Activated CD4-positive, alpha-beta T cell treated with anti-CD3 and anti-CD28 coated beads, Interleukin-2, amount 10 ng/mL, durations not matched to agents 7 days and 5 days (primary cell): Measurements from ENCODE around the gene DOLK. TPM values are rescaled to one million over a fixed set of nuclear protein-coding genes. Genes with fewer than 3 reads are reported as not detected.
A peak's percentile ranks its signal among the peaks of the same experiment; 100 is the strongest.

Source experiments
- CTCF ChIA-PET: fragments of 350-600 bp; sonication (Branson Sonifier 250); formaldehyde crosslinking; loops from one replicate; lab custom pipeline; 2021; ENCODE audit warnings: antibody characterized with exemption; lab: Charles Lee
- POLR2A ChIA-PET: fragments of 350-600 bp; sonication (Branson Sonifier 250); formaldehyde crosslinking; loops from one replicate; lab custom pipeline; 2021; ENCODE audit warnings: antibody characterized with exemption; lab: Charles Lee
- DNase-seq: peaks from one replicate; pipeline ENCODE4 v3.0.0-alpha.2; 2020
- H3K27ac Mint-ChIP-seq: one replicate; pipeline ENCODE4 v1.8.0; 2021; ENCODE audit warnings: mild to moderate bottlenecking, moderate library complexity, mixed read lengths
- H3K27me3 Mint-ChIP-seq: one replicate; pipeline ENCODE4 v1.8.0; 2021; ENCODE audit warnings: mixed read lengths
- H3K36me3 Mint-ChIP-seq: one replicate; pipeline ENCODE4 v1.8.0; 2021; ENCODE audit warnings: low read depth, mixed read lengths
- H3K4me1 Mint-ChIP-seq: one replicate; pipeline ENCODE4 v1.8.0; 2021; ENCODE audit warnings: mixed read lengths
- H3K4me3 Mint-ChIP-seq: one replicate; pipeline ENCODE4 v1.8.0; 2021; ENCODE audit warnings: mild to moderate bottlenecking, moderate library complexity, mixed read lengths
- H3K9me3 Mint-ChIP-seq: one replicate; pipeline ENCODE4 v1.8.0; 2021; ENCODE audit warnings: mixed read lengths
- total RNA-seq, 2 experiments: library from RNA; stranded (reverse); gene quantifications; one replicate each; pipeline ENCODE4 v1.2.3, GENCODE V29; 2021

The DOLK gene
- total RNA-seq, 2 experiments from 2014 or later: 8.4 to 9.2 TPM

DNA sequence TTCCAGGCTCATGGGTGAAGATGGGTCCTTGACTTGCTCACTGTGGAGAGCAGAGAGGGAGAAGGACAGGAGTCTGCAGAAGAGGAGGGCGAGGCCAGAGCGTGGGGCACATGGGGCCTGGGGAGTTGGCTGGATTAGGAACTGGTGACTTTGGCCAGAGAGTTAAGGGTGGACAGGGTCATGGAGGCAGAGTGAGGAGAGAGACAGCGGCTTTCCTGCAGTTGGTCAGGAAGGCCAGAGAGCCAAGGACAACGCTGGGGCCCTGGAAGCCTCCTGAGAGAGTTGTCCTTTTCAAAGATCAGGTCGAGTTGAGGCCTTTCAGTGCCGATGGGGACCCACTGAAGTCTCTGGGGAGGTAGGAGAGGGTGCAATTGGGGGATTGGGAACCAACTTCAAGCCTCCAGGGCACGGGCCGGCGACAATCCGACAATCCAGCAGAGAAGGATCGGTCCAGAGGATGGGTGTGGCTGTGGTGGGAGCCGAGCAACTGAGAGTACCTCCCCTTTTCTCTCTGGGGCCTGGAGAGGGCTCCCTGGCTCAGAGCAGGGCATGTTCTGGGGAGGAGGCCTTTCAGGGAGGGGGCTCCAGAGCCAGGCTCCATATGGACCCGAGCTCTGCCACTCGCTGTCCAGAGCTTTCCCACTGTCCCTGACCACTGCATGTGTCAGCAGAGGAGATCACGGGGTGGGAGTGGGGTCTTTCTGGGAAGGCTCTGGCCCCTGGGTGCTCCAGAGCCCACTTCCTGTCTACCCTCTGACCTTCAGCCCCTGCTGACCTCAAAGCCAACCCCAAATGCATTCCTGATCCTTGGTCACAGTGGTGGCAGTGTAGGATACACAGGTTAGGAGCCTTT is 34.1 kb downstream of the DOLK start:
- Mint-ChIP-seq H3K27ac (peak overlapping the region; percentile 75), H3K4me3 (no peak overlapping the region), H3K27me3 (no peaks in the 10 kb centered on the region), H3K9me3 (no peaks in the 10 kb centered on the region), H3K36me3 (peaks cover 46% of the 10 kb centered on the region), H3K4me1 (peaks cover 42% of the 10 kb centered on the region)
- ChIA-PET POLR2A (no interaction called here), CTCF (interaction anchor here (0.7 to 0.8 kb wide), 2 partner anchors 15 to 17 kb away, joined by 4 read pairs; no protein-coding TSS in a partner anchor)
- DNase-seq: no peak

DNA sequence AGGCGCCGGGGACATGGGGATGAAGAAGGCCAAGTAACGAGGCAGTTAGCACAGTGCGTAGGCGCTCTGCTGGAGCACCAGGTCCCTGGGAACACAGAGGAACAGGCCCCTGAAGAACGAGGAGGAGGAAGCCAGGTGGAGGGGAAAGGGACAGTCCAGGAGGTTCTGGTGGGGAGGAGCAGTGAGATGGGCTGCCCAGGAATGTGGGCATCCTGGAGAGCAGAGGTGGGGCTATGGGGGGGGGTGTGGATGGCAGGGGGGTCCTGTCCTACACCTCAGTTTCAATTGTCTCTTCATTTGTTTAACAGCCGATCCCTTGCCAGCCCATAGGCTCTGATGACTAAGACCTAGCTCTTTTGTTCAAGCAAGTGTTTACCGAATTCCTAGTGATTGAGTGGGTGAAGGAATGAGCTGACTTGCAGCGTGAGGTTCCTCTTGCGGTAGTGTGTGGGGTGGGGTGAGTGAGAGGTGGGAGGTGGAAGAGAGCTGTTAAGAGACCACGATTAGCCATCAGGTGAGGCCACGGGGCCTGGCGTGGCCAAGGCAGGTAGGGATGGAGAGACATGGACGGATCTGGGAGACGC is 35.0 kb downstream of the DOLK start:
- POLR2A ChIA-PET: interaction anchor here (0.8 kb wide), 1 partner anchor 23 kb away, joined by 3 read pairs; no protein-coding TSS in a partner anchor
- Mint-ChIP-seq H3K36me3 (peaks cover 46% of the 10 kb centered on the region), H3K4me1 (peaks cover 43% of the 10 kb centered on the region)

DNA sequence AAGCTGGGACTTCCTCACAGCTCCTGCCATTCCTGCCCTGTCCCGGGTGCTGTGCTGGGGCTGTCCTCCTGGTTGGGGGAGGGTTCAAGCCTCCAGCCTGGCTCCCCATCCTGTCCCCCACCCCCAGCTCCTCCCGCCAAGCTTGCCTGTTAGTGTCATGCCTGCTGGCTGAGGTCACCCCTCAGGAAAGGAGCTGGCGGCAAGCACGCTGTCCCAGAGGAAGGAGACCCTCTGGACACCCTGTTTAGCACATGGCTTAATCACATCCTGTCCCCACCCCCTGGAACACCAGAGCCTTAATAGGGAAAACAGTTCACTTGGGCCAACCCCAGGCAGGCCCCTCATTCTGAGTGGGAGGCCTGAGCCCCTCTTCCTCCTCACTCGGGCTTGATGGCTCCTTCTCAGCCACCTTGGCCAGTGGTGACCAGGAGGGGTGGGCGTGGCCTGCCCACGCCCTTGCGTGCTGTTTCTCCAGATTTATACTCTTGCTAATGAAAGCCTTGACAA is 35.8 kb downstream of the DOLK start:
- Mint-ChIP-seq H3K27ac (peak overlapping the region; percentile 72), H3K4me1 (peaks cover 48% of the 10 kb centered on the region), H3K9me3 (no peaks in the 10 kb centered on the region), H3K36me3 (peaks cover 48% of the 10 kb centered on the region), H3K27me3 (no peaks in the 10 kb centered on the region), H3K4me3 (no peak overlapping the region)
- POLR2A ChIA-PET: no interaction called here
- CTCF ChIA-PET: no interaction called here
- DNase-seq: no peak

More for the DNA sequence above, 35.0 kb downstream of the DOLK start:
- H3K27ac Mint-ChIP-seq: peak overlapping the region; percentile 72
- H3K27me3 Mint-ChIP-seq: no peaks in the 10 kb centered on the region
- H3K4me3 Mint-ChIP-seq: no peak overlapping the region
- H3K9me3 Mint-ChIP-seq: no peaks in the 10 kb centered on the region
- CTCF ChIA-PET: interaction anchor here (0.7 to 0.8 kb wide), 2 partner anchors 16 to 17 kb away, joined by 4 read pairs; no protein-coding TSS in a partner anchor
- DNase-seq: no peak

DNA sequence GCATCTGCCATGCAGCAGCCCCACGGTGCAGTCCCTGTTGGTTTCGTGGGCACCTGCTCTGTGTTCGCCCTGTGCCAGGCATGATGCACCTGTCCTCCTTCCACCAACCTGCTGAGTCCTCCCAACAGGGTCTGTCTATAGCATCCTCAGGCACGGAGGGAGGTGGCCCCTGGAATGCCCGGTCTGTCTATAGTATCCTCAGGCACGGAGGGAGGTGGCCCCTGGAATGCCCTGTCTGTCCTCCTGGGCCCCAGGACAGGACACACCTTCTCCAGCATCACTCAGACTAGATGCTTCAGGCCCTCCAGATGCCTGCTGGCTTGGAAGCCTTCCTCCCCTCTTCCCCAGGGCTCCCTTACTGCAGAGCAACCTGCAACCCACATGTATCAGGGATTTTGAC is 36.5 kb downstream of the DOLK start:
- peaks cover 50% of the 10 kb centered on the region for H3K36me3 Mint-ChIP-seq
- no peaks in the 10 kb centered on the region for H3K27me3 Mint-ChIP-seq
- H3K9me3 Mint-ChIP-seq: no peaks in the 10 kb centered on the region
- H3K4me3 Mint-ChIP-seq: no peak overlapping the region
- POLR2A ChIA-PET: interaction anchor here (0.6 kb wide), 2 partner anchors 33 to 42 kb away, joined by 3 to 6 read pairs; no protein-coding TSS in a partner anchor
- CTCF ChIA-PET: no interaction called here
- no peak for DNase-seq
- H3K4me1 Mint-ChIP-seq: peaks cover 51% of the 10 kb centered on the region
- no peak overlapping the region for H3K27ac Mint-ChIP-seq

DNA sequence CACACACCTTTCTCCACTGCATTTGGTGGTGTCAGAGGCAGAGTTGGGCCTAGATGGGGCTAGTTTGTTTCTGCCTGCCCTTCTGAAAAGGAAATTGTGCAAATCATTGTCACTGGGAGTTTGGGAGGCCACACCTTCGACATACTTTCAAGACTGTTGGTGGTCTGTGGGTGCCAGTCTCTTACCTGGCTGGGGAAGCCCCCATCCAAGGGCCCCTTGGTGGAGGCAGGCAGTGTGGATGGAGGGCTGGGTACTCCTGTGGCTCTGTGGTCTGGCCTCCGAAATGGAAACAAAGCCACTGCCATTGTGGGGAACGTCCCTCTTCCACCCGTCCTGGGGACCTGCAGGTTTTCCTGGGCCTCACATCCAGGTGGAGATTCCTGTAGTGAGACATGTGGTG is 37.5 kb downstream of the DOLK start:
- no peak for DNase-seq
- ChIA-PET CTCF (interaction anchor here (1.6 kb wide), 1 partner anchor 13 kb away, joined by 3 read pairs; no protein-coding TSS in a partner anchor), POLR2A (interaction anchor here (0.6 kb wide), 1 partner anchor 51 kb away, joined by 10 read pairs; no protein-coding TSS in a partner anchor)
- Mint-ChIP-seq H3K4me3 (no peak overlapping the region), H3K27me3 (no peaks in the 10 kb centered on the region), H3K36me3 (peaks cover 53% of the 10 kb centered on the region), H3K27ac (no peak overlapping the region), H3K4me1 (peaks cover 58% of the 10 kb centered on the region), H3K9me3 (no peaks in the 10 kb centered on the region)

DNA sequence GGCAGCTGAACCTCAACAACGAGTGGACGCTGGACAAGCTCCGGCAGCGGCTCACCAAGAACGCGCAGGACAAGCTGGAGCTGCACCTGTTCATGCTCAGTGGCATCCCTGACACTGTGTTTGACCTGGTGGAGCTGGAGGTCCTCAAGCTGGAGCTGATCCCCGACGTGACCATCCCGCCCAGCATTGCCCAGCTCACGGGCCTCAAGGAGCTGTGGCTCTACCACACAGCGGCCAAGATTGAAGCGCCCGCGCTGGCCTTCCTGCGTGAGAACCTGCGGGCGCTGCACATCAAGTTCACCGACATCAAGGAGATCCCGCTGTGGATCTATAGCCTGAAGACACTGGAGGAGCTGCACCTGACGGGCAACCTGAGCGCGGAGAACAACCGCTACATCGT is 39.0 kb downstream of the DOLK start:
- H3K4me3 Mint-ChIP-seq: no peak overlapping the region
- H3K4me1 Mint-ChIP-seq: peaks cover 64% of the 10 kb centered on the region
- no peak for DNase-seq
- ChIA-PET POLR2A (no interaction called here), CTCF (interaction anchor here (1.0 to 1.6 kb wide), 4 partner anchors 7 to 17 kb away, joined by 3 to 5 read pairs (median 4); no protein-coding TSS in a partner anchor)
- H3K27me3 Mint-ChIP-seq: no peaks in the 10 kb centered on the region
- peaks cover 56% of the 10 kb centered on the region for H3K36me3 Mint-ChIP-seq
- H3K9me3 Mint-ChIP-seq: no peaks in the 10 kb centered on the region
- peak overlapping the region; percentile 5 for H3K27ac Mint-ChIP-seq

DNA sequence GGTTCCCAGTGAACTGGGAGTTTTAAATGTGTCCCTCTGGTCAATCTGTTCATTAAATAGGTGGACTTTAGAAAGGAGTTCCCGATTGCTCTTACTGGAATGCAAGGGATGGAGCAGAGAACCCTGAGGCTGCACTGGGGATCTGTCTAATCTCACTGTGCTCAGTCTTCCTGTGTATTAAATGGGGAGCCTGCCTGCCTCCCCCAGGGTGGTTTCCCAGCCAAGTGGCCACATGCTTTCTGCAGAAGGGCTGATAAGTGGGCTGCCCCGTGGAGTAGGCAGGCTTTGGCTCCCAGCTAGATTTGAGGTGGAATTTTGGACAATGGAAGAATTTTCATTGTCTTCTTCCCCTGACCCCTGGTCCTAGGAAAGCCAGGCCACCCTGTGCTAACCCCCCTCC is 40.7 kb downstream of the DOLK start:
- CTCF ChIA-PET: no interaction called here
- H3K27me3 Mint-ChIP-seq: no peaks in the 10 kb centered on the region
- H3K4me1 Mint-ChIP-seq: peaks cover 65% of the 10 kb centered on the region
- POLR2A ChIA-PET: interaction anchor here (0.6 kb wide), 1 partner anchor 28 kb away, joined by 3 read pairs; no protein-coding TSS in a partner anchor
- no peak for DNase-seq
- no peak overlapping the region for H3K27ac Mint-ChIP-seq
- H3K9me3 Mint-ChIP-seq: no peaks in the 10 kb centered on the region
- peaks cover 49% of the 10 kb centered on the region for H3K36me3 Mint-ChIP-seq
- H3K4me3 Mint-ChIP-seq: no peak overlapping the region

DNA sequence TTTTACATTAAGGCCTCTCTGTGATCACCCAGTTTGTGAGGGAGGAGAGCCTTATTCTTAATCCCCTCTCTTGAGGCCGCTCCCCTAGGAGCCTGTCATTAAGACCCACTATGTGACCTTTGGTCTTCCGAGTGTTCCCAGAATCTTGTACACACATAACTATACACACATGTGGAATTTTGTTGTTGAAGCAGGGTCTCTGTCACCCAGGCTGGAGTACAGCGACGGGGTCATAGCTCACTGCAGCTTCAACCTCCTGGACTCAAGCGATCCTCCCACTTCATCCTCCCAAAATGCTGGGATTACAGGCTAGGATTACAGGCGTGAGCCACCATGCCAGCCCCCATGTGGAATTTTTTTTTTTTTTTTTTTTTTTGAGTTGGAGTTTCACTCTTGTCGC is 41.4 kb downstream of the DOLK start:
- H3K36me3 Mint-ChIP-seq: peaks cover 46% of the 10 kb centered on the region
- CTCF ChIA-PET: interaction anchor here (0.7 kb wide), 1 partner anchor 13 kb away, joined by 4 read pairs; no protein-coding TSS in a partner anchor
- no peaks in the 10 kb centered on the region for H3K27me3 Mint-ChIP-seq
- H3K9me3 Mint-ChIP-seq: no peaks in the 10 kb centered on the region
- H3K4me3 Mint-ChIP-seq: no peak overlapping the region
- POLR2A ChIA-PET: no interaction called here
- H3K27ac Mint-ChIP-seq: peak overlapping the region; percentile 36
- no peak for DNase-seq
- H3K4me1 Mint-ChIP-seq: peaks cover 67% of the 10 kb centered on the region

DNA sequence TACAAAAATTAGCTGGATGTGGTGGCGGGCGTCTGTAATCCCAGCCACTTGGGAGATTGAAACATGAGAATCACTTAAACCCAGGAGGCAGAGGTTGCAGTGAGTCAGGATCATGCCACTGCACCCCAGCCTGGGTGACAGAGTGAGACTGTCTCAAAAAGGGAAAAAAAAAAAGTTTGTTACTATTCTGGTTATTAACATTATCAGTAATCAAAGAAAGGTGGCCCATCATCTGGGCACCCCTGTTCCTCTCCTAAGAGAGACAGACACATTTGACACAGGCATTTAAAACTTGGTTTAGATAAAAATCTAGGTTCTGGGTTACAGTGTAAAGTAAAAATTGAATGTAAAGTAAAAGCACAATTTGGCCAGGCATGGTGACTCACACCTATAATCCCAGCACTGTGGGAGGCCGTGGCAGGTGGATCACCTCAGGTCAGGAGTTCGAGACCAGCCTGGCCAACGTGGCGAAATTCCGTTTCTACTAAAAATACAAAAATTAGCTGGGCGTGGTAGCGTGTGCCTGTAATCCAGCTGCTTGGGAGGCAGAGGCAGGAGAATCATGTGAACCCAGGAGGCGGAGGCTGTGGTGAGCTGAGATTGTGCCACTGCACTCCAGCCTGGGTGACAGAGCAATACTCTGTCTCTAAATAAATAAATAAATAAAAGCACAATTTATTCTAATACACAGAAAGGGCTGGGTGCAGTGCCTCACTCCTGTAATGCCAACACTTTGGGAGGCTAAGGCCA is 43.4 kb downstream of the DOLK start:
- H3K27me3 Mint-ChIP-seq: no peaks in the 10 kb centered on the region
- no peak overlapping the region for H3K4me3 Mint-ChIP-seq
- H3K9me3 Mint-ChIP-seq: no peaks in the 10 kb centered on the region
- ChIA-PET POLR2A (no interaction called here), CTCF (no interaction called here)
- H3K36me3 Mint-ChIP-seq: peaks cover 46% of the 10 kb centered on the region
- peaks cover 78% of the 10 kb centered on the region for H3K4me1 Mint-ChIP-seq
- peak overlapping the region; percentile 97 for H3K27ac Mint-ChIP-seq
- DNase-seq: no peak

DNA sequence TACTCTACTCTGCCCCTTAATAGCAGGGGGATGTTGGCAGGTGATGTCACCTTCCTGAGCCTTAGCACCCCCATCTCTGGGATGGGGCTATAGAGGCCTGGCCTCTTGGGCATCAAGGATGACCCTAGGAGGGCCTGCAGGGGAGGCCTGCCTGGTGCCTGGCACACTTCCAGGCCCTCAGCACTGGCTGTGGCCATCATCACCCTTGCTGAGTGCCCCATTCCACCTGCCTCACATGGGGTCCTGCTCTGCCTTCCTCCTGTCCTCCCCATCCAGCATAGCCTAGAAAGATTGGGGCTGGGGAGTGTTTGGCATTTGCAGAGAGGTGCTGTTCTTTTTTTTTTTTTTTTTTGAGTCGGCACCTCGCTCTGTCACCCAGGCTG is 44.3 kb downstream of the DOLK start:
- Mint-ChIP-seq H3K4me1 (peaks cover 81% of the 10 kb centered on the region), H3K27me3 (no peaks in the 10 kb centered on the region), H3K36me3 (peaks cover 45% of the 10 kb centered on the region), H3K4me3 (peak overlapping the region; percentile 74), H3K27ac (peak overlapping the region; percentile 97), H3K9me3 (no peaks in the 10 kb centered on the region)
- ChIA-PET POLR2A (no interaction called here), CTCF (no interaction called here)
- no peak for DNase-seq

DNA sequence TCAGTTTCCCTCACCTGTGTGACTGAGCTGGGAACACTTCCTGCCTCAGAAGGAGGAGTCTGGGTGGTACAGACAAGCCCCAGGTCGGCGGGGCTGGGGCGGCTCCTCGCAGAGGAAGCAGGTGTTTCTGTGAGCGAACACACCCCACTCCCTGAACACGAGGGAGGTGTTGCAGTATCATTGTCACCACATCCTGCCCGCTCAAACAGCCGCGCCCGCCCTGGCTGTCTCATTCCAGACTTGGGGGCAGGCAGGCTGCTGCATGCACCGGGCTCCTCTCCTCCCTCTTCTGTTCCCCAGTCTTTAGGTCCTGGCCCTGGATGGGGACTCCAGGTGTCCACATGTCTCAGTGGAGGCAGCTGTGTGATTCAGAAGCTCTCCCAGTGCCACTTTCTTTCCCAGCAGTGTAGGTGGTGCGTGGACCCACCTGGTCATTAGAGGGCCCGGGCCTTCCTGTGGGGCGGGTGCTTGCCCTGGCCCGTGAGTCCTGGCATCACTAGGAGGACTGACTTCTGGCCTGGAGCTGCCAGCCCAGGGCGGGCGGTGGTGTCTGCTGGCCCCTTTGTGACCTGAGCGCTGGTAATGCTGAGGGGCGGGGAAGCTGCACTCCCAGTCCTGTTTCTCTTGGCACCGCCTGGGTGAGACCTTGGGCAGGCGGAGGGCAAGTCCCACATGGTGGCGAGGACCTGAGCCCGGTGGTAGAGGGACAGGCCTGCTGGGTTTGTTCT is 44.9 kb downstream of the DOLK start:
- peak overlapping the region; percentile 74 for H3K4me3 Mint-ChIP-seq
- peaks cover 43% of the 10 kb centered on the region for H3K36me3 Mint-ChIP-seq
- peaks cover 87% of the 10 kb centered on the region for H3K4me1 Mint-ChIP-seq
- CTCF ChIA-PET: interaction anchor here (0.8 kb wide), 1 partner anchor 21 kb away, joined by 3 read pairs; no protein-coding TSS in a partner anchor
- peak; percentile 94 for DNase-seq
- no peaks in the 10 kb centered on the region for H3K27me3 Mint-ChIP-seq
- H3K9me3 Mint-ChIP-seq: no peaks in the 10 kb centered on the region
- POLR2A ChIA-PET: interaction anchor here (0.6 kb wide), 2 partner anchors 17 to 28 kb away, joined by 3 to 7 read pairs; no protein-coding TSS in a partner anchor
- peak overlapping the region; percentile 97 for H3K27ac Mint-ChIP-seq
